Measurements from ENCODE around the gene CLEC4G. TPM values are rescaled to one million over a fixed set of nuclear protein-coding genes. Genes with fewer than 3 reads are reported as not detected.

CLEC4G gene
- total and polyA plus RNA-seq, 9 of the 15 experiments (the other 6 are each of a cell fraction or from before 2014, with no cell fraction given): not detected

GRCh38 chr19:7699417-7700401 is 32.2 kb downstream of the CLEC4G start (continued):
- TF ChIP-seq, protein P1, sequence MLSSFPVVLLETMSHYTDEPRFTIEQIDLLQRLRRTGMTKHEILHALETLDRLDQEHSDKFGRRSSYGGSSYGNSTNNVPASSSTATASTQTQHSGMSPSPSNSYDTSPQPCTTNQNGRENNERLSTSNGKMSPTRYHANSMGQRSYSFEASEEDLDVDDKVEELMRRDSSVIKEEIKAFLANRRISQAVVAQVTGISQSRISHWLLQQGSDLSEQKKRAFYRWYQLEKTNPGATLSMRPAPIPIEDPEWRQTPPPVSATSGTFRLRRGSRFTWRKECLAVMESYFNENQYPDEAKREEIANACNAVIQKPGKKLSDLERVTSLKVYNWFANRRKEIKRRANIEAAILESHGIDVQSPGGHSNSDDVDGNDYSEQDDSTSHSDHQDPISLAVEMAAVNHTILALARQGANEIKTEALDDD (IDR thresholded peaks at IDR 0.05): peak; percentile 90
- TF ChIP-seq HOXB6 (CRISPR knock-in tag; IDR thresholded peaks at IDR 0.05; ENCODE audit: borderline replicate concordance): no peak
- peak; percentile 79; the same call in 1 of the 2 replicates for TF ChIP-seq SMARCA5 (IDR thresholded peaks at IDR 0.05)
- peak; percentile 96 for TF ChIP-seq BCOR (IDR thresholded peaks at IDR 0.05)
- TF ChIP-seq HSF4 (CRISPR knock-in tag; IDR thresholded peaks at IDR 0.05; ENCODE audit: borderline replicate concordance): no peak
- peak; percentile 35 for TF ChIP-seq CCNT2 (IDR thresholded peaks at IDR 0.05; ENCODE audit: borderline replicate concordance, extremely low read depth, insufficient read length, low read depth, low read length)
- TF ChIP-seq, protein P2, sequence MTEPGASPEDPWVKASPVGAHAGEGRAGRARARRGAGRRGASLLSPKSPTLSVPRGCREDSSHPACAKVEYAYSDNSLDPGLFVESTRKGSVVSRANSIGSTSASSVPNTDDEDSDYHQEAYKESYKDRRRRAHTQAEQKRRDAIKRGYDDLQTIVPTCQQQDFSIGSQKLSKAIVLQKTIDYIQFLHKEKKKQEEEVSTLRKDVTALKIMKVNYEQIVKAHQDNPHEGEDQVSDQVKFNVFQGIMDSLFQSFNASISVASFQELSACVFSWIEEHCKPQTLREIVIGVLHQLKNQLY (CRISPR knock-in tag; conservative IDR thresholded peaks at IDR 0.05): no peak
- TF ChIP-seq ESRRA (IDR thresholded peaks at IDR 0.05; ENCODE audit: borderline replicate concordance, low read depth): peak; percentile 75
- TF ChIP-seq MTA2 (IDR thresholded peaks at IDR 0.05; ENCODE audit: low read depth): peak; percentile 76
- TF ChIP-seq IRF1 (CRISPR knock-in tag; IDR thresholded peaks at IDR 0.05; ENCODE audit: borderline replicate concordance): no peak
- TF ChIP-seq RNF219 (CRISPR knock-in tag; IDR thresholded peaks at IDR 0.05): no peak
- no peak for TF ChIP-seq NR2C1 (IDR thresholded peaks at IDR 0.05)
- no peak for TF ChIP-seq NR2C1 (tag; IDR thresholded peaks at IDR 0.05)
- TF ChIP-seq, protein P3, sequence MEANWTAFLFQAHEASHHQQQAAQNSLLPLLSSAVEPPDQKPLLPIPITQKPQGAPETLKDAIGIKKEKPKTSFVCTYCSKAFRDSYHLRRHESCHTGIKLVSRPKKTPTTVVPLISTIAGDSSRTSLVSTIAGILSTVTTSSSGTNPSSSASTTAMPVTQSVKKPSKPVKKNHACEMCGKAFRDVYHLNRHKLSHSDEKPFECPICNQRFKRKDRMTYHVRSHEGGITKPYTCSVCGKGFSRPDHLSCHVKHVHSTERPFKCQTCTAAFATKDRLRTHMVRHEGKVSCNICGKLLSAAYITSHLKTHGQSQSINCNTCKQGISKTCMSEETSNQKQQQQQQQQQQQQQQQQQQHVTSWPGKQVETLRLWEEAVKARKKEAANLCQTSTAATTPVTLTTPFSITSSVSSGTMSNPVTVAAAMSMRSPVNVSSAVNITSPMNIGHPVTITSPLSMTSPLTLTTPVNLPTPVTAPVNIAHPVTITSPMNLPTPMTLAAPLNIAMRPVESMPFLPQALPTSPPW (CRISPR knock-in tag; IDR thresholded peaks at IDR 0.05): 0 out of 2 replicates have a peak, but pooled peaks have one; percentile 12
- no peak for TF ChIP-seq TARDBP (IDR thresholded peaks at IDR 0.05)
- no peak for TF ChIP-seq CHCHD3 (CRISPR knock-in tag; IDR thresholded peaks at IDR 0.05)
- TF ChIP-seq, protein P4, sequence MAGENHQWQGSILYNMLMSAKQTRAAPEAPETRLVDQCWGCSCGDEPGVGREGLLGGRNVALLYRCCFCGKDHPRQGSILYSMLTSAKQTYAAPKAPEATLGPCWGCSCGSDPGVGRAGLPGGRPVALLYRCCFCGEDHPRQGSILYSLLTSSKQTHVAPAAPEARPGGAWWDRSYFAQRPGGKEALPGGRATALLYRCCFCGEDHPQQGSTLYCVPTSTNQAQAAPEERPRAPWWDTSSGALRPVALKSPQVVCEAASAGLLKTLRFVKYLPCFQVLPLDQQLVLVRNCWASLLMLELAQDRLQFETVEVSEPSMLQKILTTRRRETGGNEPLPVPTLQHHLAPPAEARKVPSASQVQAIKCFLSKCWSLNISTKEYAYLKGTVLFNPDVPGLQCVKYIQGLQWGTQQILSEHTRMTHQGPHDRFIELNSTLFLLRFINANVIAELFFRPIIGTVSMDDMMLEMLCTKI (IDR thresholded peaks at IDR 0.05; ENCODE audit: partially characterized antibody): no peak
- peak in 1 of 2 experiments; percentile 47; a peak in 2 of 4 replicates for TF ChIP-seq RCOR1 (IDR thresholded peaks at IDR 0.05; ENCODE audit: borderline replicate concordance in 1 of 2, low read depth in 2 of 2, low read length in 2 of 2)
- TF ChIP-seq NCOA2 (IDR thresholded peaks at IDR 0.05; ENCODE audit: partially characterized antibody in 2 of 2): peak in 1 of 2 experiments; percentile 47
